Umbilical cord (tissue), 2 donors: ENCODE data around the gene SPINK8. TPM values are rescaled to one million over a fixed set of nuclear protein-coding genes. Genes with fewer than 3 reads are reported as not detected.
"Not testable (repeated sequence)": the region's sequence is repeated elsewhere in the genome, so short reads cannot be mapped to it uniquely, and the experiment has no call there.

Source experiments
- DNase-seq: peaks from one replicate; pipeline ENCODE4 v3.0.0-alpha.2; 2015; ENCODE audit warnings: low spot score
- total RNA-seq: library from RNA; depleted of rRNA; stranded (reverse); fragments of >200 nt; gene quantifications from one replicate; pipeline ENCODE4 v1.2.3, GENCODE V29; 2014; ENCODE audit warnings: low replicate concordance; ENCODE audit not compliant: insufficient read depth

SPINK8 gene
- not detected for total RNA-seq

GRCh38 chr3:48333346-48334245 is at the start of gene SPINK8:
TSS of gene SPINK8 (minus strand) at chr3:48333661. CDS start at chr3:48328341, 5,320 bp downstream.
- DNase-seq = not testable (repeated sequence)

- no peak for DNase-seq
Measured at GRCh38 chr3:48372862-48373435, 39.5 kb upstream of the SPINK8 start.

GRCh38 chr3:48372377-48372770 is 38.9 kb upstream of the SPINK8 start:
- no peak for DNase-seq

GRCh38 chr3:48371651-48372376 is 38.4 kb upstream of the SPINK8 start, which contains the start of gene FBXW12:
TSS of gene FBXW12 (plus strand) at chr3:48372219. CDS start at chr3:48372768, 549 bp downstream.
- DNase-seq = no peak

- no peak for DNase-seq
Measured at GRCh38 chr3:48370333-48370713, 36.9 kb upstream of the SPINK8 start.

GRCh38 chr3:48369693-48370332 is 36.4 kb upstream of the SPINK8 start:
- DNase-seq = no peak

GRCh38 chr3:48367201-48367600 is 33.7 kb upstream of the SPINK8 start:
- DNase-seq = no peak

GRCh38 chr3:48364840-48365239 is 31.4 kb upstream of the SPINK8 start:
- no peak for DNase-seq

GRCh38 chr3:48361928-48362327 is 28.5 kb upstream of the SPINK8 start:
- DNase-seq = no peak

- DNase-seq = no peak
Measured at GRCh38 chr3:48356419-48356818, 23.0 kb upstream of the SPINK8 start.

- DNase-seq = no peak
Measured at GRCh38 chr3:48353987-48354386, 20.5 kb upstream of the SPINK8 start.

- no peak for DNase-seq
Measured at GRCh38 chr3:48352546-48352945, 19.1 kb upstream of the SPINK8 start.

GRCh38 chr3:48347500-48347899 is 14.0 kb upstream of the SPINK8 start:
- DNase-seq = no peak

GRCh38 chr3:48345946-48346572 is 12.6 kb upstream of the SPINK8 start:
- DNase-seq = no peak

- no peak for DNase-seq
Measured at GRCh38 chr3:48344867-48345507, 11.5 kb upstream of the SPINK8 start.

GRCh38 chr3:48343432-48343831 is 10.0 kb upstream of the SPINK8 start:
- no peak for DNase-seq

GRCh38 chr3:48338635-48339034 is 5.2 kb upstream of the SPINK8 start:
- DNase-seq = no peak

GRCh38 chr3:48337536-48337935 is 4.1 kb upstream of the SPINK8 start:
- not testable (repeated sequence) for DNase-seq

- DNase-seq = not testable (repeated sequence)
Measured at GRCh38 chr3:48335286-48335685, 1.8 kb upstream of the SPINK8 start.

- DNase-seq = no peak
Measured at GRCh38 chr3:48334605-48335004, 1.1 kb upstream of the SPINK8 start.
